GM19238 (cell line): Measurements from ENCODE around the gene CDHR2.

Experiments used
- DNase-seq: peaks from one replicate; pipeline ENCODE4 v3.0.0; 2011; ENCODE audit warnings: low spot score; ENCODE audit not compliant: insufficient read length

CDHR2 gene

DNA sequence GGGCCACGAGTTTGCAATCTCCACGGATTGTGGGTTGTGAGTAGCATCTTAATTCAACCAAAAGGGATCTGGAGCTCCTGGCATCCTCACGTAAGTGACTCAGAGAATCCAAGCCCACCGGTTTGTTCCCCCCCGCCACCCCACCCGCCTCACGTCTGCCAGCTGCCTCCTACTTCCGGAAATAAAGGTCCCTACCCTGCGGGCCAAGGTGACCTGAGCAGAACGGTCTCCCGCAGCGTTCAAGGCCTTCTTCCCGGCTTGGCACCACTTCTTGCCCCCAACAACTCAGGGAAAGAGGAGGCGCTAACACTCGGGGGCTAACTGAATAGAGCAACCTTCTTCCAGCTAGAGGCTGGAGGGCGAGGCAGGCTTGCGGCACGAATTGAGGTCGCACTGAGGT lies 69.6 kb downstream of the CDHR2 start:
- no peak for DNase-seq

DNA sequence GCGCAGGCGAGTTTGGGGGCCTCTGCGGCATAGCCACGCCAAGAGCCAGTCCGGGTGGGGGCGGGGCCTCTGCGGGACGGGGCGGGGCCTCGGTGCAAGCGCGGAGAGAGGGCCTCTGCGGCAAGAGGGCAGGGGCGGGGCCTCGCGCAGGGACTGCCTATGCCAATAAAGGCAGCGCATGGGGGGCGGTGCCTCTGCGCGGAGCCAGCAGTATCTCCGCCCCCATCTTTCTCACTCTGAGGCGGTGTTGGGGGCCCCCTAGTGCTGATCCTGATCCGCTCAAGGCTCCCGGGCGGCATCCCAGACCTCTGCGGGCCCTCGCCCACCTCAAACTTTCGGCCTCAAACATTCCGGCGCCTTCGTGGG lies 70.0 kb downstream of the CDHR2 start:
- DNase-seq: peak; percentile 81

DNA sequence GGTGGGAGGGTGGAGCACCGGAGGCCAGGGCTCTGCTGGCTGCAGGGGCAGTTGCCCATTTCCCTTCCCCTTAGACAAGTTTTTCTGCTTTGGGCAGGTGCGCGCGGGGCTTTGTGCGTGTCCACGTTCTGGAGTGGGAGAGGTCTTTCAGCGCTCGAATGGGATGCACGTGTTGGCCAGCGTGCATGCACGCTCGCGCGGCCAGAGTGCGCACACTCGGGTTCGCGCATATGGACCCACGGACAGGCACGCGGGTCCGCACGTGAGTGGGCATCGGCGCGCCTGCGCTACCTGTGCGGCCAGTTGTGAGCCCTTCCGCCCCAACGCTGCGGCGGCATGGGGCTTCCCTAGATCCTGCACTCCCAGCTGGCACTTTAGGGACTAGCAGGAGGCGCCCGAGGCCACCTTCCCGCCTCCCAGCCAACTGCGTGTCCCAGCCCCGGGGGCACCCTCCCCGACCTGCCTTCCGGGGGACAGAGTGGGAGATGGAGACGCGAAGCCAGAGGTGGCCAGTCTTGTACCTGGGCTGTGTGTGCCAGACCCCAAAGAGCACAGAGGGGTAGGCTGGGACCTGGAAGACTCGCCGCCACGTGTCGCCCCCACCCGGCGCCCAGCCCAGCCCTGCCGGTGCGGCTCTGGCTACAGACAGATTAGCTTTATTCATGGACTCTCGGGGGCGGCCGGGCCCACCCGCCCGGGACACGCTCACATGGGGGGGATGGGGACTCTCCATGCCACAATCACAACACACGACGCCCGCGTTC lies 70.6 kb downstream of the CDHR2 start:
- DNase-seq: no peak

DNA sequence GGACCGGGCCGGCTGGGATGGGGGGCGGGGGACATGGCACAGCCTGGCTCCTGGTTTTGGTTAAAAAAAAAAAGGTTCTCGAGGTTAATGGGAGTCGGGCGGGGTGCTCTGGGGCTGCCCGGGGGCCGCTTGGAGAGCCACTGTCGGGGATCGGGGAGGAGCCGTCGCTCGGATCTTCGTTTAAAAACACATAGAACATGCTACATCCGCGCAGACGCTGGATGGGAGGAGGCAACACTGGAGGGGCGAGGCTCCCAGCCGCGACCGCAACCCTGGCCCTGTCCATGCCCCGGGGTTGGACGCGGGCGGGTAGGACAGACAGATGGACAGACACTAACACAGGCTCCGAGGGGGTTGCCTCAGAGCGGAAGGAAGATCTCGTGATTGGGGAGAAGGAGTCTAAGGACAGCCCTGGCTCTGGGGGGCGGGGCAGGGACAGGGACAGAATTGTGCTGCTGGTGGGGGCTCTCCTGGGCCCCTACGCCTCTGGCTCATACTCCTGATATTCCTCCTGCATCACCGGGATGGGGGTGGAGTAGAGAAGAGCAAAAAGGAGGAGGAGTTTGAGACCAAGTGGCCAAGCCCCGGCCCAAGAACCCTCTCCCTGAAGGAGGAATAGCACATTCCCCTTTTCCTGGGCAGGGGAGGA lies 71.3 kb downstream of the CDHR2 start:
- DNase-seq: no peak

DNA sequence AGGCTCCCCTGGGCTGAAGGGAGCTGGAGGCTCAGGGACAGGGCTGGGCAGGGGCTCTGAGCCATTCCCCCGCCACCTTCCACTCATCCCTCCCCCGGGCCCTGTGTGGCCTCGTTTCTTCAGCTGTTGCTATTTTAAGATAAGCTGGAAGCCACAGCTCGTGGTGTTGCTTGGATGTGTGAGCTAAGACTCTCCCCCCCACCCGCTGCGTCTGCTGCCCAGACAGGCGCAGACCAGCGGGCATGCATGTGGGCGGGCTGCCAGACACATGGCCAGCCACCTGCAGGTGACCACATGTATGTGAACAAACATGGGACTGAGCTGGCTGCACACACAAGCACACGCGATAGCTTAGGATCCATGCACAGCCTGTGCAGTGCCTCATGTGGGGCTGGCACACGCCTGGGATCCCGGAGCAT lies 72.5 kb downstream of the CDHR2 start:
- no peak for DNase-seq

DNA sequence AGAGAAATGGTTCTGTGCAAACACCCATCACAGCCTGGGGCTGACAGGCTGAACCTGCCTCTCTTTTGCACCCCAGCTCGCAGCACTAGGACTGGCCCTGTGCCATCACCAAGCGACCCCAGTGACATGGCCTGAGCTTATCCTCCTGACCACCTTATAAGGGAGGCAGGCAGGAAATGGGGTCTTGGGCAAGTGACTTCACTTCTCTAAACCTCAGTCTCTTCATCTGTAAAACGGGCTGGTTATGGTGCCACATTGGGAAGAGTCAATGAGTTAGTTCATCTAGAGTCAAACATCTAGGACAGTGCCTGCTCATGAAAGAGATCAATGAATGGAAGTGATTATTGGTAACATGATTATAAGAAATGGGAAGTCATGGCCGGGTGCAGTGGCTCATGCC lies 75.0 kb downstream of the CDHR2 start:
- DNase-seq: no peak

DNA sequence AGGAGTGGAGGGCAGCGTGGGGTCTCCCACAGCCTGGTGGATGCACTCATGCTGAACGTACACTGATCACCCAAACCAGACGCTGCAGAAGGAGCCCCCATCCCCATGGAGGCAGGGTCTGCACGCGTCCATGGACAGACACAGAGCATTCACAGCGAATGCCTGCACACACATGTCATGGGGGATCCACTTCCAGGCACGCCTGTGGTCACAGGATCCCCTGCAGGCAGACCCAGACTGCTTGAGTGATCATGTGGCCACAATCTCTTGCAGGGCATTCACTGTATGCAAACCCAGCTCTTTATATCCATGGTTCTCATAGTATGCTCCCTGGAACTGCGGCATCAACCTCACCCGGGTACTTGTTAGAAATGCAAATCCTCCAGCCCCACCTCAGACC lies 75.8 kb downstream of the CDHR2 start:
- DNase-seq: no peak

DNA sequence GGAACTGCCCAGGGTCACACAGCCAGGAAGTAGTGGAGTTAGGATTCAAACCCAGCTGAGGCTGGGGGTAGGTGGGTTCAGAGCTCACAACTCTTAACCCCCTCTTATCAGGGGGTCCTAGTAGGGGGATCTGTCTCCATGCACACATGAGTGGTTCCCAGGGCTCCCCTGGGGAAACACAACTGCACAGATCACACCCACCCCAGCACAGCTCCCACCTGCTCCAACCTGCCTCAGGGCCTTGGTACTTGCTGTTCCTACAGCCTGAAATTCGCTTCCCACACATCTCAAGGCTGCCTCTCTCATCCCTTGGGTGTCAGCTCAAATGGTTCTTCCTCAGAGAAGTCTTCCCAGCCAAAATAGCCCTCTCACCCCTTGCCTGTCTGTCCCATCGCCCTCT lies 76.4 kb downstream of the CDHR2 start:
- DNase-seq: no peak

DNA sequence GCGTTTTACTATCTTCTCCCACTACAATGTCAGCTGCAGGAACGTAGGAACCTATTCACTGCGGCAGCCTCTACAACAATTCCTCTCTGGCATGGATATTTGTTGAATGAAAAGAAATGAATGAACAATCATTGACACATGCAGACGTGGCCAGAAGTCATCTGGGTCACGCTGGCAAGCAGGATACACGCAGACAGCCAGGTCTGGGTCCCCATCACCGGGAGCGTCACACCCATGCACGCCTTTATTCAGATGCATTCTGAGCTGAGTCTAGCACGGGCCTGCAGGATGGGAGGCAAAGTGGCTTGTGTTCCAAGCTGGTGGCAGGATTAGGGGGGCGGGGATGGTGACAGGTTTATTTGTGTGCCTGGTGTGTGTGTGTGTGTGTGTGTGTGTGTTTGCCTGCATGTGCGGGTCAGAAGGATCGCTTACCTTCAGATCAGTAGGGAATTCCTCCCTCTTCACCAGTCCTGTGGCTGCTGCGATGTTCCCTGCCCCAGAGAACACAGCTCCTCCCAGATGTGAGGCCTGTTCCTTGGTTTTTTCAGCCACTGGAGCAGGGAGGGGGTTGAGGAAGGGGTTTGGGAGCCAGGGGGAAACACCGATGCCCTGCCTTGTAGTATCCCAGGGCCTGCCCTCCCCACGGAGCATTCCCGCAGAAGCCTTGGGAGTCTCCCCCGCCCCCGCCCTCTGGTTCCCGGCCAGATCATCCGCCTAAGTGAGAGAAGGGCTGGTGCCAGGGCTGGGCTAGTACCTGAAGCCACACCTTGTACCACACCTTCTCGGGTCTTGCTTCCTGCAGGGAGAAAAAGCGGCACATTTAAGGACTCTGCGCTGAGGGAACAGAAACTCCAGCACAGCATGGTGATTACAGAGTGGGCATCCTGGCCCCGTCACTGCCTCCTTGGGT lies 77.1 kb downstream of the CDHR2 start:
- no peak for DNase-seq

DNA sequence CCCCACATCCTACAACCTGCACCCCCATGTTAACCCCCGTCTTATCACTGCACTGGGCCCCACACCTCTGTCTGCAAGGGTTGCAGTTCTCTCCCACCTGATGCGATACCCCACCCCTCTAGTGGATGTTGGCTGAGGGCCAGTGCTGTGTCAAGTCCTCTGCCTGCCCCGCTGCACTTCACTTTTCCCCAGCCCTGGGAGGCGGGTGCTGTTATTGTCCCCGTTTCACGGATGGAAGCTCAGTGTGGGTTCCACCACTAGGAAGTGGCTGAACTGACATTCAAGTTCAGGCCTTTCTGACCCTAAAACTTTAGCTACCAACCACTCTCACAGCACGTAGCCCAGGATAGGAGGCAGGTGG lies 77.7 kb downstream of the CDHR2 start:
- DNase-seq: no peak

DNA sequence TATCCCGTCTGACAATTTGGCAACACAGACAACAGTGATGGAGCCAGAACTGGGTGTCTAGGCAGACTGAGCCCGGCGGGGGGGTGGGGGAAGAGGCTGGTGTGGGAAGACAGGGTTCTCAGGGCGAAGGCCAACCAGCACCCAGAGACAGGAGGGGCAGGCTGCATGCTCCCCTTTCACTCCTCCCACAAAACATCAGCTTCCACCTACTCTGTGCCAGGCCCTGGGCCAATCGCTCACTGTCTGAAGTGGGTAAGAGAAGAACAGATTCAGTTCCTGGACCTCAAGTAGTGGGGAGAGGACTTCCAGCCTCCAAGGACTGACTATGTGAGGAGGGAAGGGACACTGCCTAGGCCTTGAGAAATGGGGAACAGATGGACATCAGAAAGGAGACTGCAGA lies 78.4 kb downstream of the CDHR2 start:
- DNase-seq: no peak

DNA sequence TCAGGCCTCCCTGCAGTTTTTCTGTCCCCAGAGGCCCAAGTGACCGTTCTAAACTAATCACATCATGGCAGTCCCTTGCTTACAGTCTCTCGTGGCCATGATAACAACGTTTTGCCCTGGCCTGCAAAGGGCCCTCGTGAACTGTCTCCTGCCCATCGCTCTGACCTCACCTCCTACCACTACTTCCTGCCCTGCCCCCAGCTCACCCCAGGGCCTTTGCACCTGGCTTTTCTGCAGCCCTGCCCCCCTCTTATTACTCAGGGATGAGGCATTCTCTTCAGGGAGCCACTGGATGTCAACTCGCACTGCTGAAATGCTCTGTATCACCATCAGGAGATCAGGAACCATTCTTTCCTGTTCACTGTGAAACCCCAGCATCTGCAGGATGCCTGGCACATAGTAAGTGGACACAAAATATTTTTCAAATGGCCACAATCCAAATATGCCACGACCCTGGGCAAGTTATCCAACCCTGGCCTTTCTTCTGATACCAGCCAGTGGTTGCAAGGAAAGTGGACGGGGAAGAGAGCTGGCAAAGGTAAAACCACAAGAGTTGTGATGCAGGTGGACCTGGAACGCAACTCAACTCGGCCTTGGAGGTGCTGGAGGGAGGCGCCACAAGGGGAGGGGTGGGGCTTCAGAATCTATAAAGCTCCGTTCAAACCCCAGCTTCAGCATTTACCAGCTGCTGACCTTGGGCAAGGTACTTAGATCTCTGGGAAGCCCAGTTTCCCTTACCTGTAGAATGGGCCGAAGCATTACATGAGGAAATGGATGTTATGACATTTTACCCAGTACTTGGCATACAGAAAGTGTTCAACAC lies 79.5 kb downstream of the CDHR2 start:
- DNase-seq: no peak

DNA sequence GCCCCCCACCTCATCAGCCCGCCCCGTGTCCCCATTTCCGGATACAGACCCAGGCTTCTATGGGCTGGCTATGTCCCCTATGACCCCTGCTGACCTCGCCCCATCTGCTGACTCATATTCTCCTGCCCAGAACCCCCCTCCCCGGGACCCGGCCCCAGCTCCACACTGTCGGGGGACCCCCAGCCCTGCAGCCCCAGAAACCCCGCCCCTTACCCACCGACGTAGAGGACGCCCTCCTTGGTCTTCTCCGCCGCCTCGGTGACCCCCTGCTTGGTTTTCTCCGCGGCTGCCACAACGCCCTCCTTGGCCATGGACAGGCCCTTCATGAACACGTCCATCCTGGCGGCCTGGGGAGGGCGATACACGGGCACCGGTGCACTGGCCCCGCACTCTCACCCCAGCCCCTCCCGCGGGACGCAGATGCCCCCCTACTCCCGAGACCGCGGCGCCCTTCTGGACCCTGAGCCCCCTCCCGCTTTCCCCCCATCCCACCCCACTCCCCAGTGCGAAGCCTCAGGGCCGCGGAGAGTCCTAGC lies 80.2 kb downstream of the CDHR2 start:
- no peak for DNase-seq

DNA sequence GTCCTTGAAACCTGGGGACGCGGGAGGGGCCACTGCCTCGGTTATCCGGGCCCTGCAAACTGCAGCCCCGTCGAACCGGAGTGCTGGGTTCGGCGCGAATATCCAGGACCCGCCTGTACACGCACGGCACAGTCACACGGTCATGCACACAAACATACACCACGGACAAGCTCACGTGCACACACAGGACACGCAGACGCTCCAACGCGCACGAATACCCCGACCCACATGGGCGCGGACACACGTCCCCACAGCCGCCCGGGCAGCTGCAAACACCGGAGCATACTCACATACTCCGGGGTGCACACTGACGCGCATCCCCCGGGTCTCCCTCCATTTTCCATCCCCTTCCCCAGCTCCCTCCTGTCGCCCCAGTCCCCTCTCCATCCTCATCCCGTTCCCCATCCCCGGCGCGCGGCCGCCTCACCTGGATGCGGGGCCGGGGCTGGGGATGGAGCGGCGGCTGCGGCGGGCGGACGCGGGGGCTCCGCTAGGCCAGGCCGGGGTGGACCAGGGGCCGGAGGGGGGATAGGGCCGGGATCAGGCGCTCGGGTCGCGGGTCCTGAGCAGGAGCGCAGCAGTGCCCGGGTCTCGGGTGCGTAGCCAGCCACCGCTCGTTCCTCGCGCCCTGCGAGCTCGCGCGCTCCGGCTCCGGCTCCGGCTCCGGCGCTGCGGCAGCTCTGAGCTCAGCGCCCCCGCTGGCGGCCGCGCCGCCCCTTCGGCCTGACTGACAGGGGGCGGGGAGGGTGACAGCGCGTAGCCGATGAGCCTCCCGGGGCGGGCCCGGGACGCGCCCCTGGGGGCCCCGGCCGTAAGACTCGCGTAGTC lies 80.9 kb downstream of the CDHR2 start, which contains the start of the genes EIF4E1B and SNCB:
Gene EIF4E1B, plus strand, starts transcription at position 823 of the 828 bp plus-strand sequence. CDS start 12,113 bp downstream, outside the sequence.
Gene SNCB, minus strand, starts transcription at position 682 of the 828 bp plus-strand sequence. CDS start 880 bp downstream, outside the sequence.
- peak; percentile 71 for DNase-seq

DNA sequence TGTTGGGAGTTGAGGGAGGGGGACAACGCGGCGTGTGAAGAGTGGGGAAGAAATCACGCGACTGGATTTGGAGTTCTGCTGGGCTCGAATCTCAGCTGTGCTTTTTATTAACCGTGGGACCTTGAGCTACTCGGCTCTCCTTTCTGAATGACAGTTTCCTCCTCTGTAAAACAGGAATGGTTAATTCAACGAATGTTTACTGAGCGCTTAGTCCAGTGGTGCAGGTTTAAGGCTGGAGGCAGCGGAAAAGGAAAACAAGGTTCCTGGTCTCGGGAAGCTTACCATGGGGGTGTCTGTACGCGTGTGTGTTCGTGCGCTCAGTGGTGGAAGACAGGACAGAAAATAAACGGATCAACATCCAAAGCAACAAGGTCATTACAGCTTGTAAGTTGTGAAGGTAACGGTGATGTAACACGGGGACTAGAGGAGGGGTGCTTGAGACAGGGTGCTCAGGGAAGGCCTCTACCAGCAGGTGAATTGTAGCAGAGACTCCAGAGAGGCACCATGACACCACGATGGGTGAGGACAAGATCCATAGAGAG lies 81.6 kb downstream of the CDHR2 start:
- no peak for DNase-seq

DNA sequence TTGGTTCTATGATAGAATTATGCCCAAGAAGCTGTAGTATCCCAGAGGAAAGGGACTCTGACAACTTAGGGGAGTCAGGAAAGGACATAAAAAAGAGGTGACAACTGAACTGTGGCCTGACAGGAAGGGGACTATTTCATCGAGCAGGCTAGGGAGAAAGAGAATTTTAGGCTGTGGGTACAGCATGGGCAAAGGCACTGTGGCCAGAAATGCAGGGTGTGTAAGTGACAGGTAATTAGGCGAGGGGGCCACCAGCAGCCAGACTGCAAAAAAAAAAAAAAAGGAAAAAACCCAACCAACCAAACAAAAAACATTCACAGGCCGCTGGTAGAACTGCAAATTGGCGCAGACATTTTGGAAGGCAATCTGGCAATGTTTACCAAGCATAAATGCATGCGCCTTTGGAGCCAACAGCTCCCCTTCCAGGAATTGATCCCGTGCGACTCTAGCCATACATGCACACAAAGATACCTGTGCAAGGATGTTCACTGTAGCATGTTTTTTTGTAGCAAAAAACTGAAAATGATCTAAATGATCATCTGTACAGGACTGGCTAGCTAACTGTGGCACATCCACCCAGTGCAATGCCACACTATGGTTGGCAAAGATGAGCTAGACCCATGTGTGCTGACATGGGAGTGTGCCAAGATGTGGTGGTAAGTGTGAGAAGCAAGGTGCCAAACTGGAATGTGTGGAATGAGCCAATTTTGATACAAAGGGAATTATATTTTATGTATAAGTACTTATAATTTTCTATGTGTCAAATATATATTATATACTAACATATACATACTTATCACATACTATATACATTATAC lies 82.5 kb downstream of the CDHR2 start:
- DNase-seq: no peak

DNA sequence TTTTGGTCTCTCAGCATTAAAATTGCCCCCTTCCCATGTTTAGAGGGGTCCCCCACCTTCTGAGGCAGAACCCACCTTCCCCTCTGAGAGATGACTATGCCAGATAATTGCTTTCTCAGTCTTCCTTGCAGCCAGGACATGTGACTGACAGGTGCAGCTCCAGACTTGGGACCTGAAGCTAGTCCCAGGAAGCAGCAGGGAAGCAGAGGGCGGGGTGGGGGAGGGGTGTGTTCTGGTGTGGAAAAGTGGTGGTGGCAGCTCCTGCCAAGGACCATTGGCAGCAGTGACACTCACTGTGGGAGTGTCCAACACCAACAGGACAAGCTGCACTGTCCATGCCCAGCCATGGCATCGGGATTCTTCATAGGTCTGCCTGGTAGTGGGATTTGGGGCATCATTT lies 83.6 kb downstream of the CDHR2 start:
- DNase-seq: no peak

DNA sequence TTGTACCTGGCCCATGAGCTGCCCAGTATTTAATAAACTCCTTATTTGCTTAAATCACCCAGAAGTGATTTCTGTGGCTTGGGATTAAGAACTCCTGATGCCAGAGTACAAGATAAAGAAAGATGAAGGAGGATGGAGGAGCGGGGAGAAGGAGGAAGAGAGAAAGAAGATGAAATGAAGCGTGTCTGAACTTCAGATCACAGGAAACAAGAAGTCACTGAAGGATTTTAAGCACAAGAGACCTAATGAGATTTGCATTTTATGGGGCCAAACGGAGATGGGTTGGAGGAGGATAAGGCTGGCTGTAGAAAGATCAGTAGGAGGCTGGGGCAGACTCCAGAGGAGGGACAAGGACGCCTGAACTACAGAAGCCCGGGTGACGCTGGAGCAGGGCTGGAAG lies 84.5 kb downstream of the CDHR2 start:
- no peak for DNase-seq

DNA sequence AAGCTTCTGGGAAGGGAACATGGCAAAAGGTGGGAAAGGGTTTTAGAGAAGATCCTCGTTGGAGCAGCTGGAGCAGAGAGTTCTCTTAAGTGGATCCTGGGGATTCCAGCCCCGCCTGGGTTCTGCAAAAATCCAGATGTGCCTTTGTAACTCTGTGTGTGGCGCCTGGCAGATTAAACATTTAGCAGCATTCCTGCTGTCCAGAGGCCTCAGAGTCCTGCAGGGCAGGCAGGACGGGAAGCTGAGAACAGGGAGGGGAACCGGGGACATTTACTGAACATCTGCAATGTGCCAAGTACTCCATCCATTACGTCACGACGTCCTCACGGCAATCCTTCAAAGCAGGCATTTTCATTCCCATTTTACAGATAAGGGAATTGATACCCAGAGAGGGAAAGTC lies 87.3 kb downstream of the CDHR2 start:
- no peak for DNase-seq
